Astrocyte (in vitro differentiated cells and primary cell): ENCODE measurements around the gene PEAK1. TPM values are rescaled to one million over a fixed set of nuclear protein-coding genes. Genes with fewer than 3 reads are reported as not detected.

Experiments used
- DNase-seq: peaks from one replicate; pipeline ENCODE4 v3.0.0-alpha.2; 2010; ENCODE audit warnings: low read depth
- FAIRE-seq: peaks from 2 replicates; lab custom pipeline; 2011; peaks lifted over from hg19 to GRCh38; lab: Jason Lieb, UNC
- H2AFZ ChIP-seq: 2 replicates; pipeline ENCODE4 v1.6.0; 2012; ENCODE audit warnings: low read depth, low read length, inconsistent platforms
- H3K27ac ChIP-seq: 2 replicates; pipeline ENCODE4 v1.5.1; 2011; ENCODE audit warnings: low read depth, low read length, inconsistent platforms
- H3K27me3 ChIP-seq: 2 replicates; pipeline ENCODE4 v1.6.0; 2011; ENCODE audit warnings: low read length, inconsistent platforms; ENCODE audit not compliant: insufficient read depth
- H3K36me3 ChIP-seq: 2 replicates; pipeline ENCODE4 v1.5.1; 2011; ENCODE audit warnings: low read length, inconsistent platforms; ENCODE audit not compliant: insufficient read depth
- H3K4me1 ChIP-seq: 2 replicates; pipeline ENCODE4 v1.5.1; 2011; ENCODE audit warnings: low read length, inconsistent platforms; ENCODE audit not compliant: insufficient read depth
- H3K4me2 ChIP-seq: 2 replicates; pipeline ENCODE4 v1.6.0; 2012; ENCODE audit warnings: low read length, inconsistent platforms
- H3K4me3 ChIP-seq: 2 replicates; pipeline ENCODE4 v1.5.1; 2011; ENCODE audit warnings: low read depth, mild to moderate bottlenecking, low read length, inconsistent platforms; ENCODE audit not compliant: insufficient read depth
- H3K79me2 ChIP-seq: 2 replicates; pipeline ENCODE4 v1.6.0; 2012; ENCODE audit warnings: mild to moderate bottlenecking, low read length, inconsistent platforms; ENCODE audit not compliant: insufficient read depth
- H3K9ac ChIP-seq: 2 replicates; pipeline ENCODE4 v1.6.0; 2012; ENCODE audit warnings: mild to moderate bottlenecking, low read length, inconsistent platforms
- H3K9me3 ChIP-seq: 2 replicates; pipeline ENCODE4 v1.5.1; 2012; ENCODE audit warnings: low read depth, mild to moderate bottlenecking, low read length, inconsistent platforms; ENCODE audit not compliant: insufficient read depth
- H4K20me1 ChIP-seq: 2 replicates; pipeline ENCODE4 v1.6.0; 2012; ENCODE audit warnings: low read length, inconsistent platforms; ENCODE audit not compliant: insufficient read depth
- H3K27ac Mint-ChIP-seq: one replicate; pipeline ENCODE4 v1.8.0; 2021; ENCODE audit warnings: mild to moderate bottlenecking, mixed read lengths; ENCODE audit not compliant: unreplicated experiment
- H3K27me3 Mint-ChIP-seq: one replicate; pipeline ENCODE4 v1.8.0; 2021; ENCODE audit warnings: low read depth, mixed read lengths; ENCODE audit not compliant: unreplicated experiment
- H3K36me3 Mint-ChIP-seq: one replicate; pipeline ENCODE4 v1.8.0; 2021; ENCODE audit warnings: low read depth, mixed read lengths; ENCODE audit not compliant: unreplicated experiment
- H3K4me1 Mint-ChIP-seq: one replicate; pipeline ENCODE4 v1.8.0; 2021; ENCODE audit warnings: low read depth, mixed read lengths; ENCODE audit not compliant: unreplicated experiment
- H3K4me3 Mint-ChIP-seq: one replicate; pipeline ENCODE4 v1.8.0; 2021; ENCODE audit warnings: mild to moderate bottlenecking, moderate library complexity, mixed read lengths; ENCODE audit not compliant: unreplicated experiment
- H3K9me3 Mint-ChIP-seq: one replicate; pipeline ENCODE4 v1.8.0; 2021; ENCODE audit warnings: mild to moderate bottlenecking, mixed read lengths; ENCODE audit not compliant: unreplicated experiment
- EZH2 ChIP-seq: IDR thresholded peaks from 2 replicates; pipeline ENCODE4 v1.6.1; 2012; ENCODE audit warnings: mild to moderate bottlenecking, low read length, inconsistent platforms; ENCODE audit not compliant: insufficient read depth
- total RNA-seq: library from RNA; stranded (reverse); gene quantifications from 2 replicates; pipeline ENCODE4 v1.2.1, GENCODE V29; 2021
- TF ChIP-seq, protein P1 (sequence below): IDR thresholded peaks from 2 replicates; pipeline ENCODE4 v1.5.1; 2011; ENCODE audit warnings: low read depth, mild to moderate bottlenecking, inconsistent platforms, low read length, moderate library complexity; ENCODE audit not compliant: insufficient read depth

Gene PEAK1
- total RNA-seq, 1 donor from 2014 or later = 62.3 TPM

DNA sequence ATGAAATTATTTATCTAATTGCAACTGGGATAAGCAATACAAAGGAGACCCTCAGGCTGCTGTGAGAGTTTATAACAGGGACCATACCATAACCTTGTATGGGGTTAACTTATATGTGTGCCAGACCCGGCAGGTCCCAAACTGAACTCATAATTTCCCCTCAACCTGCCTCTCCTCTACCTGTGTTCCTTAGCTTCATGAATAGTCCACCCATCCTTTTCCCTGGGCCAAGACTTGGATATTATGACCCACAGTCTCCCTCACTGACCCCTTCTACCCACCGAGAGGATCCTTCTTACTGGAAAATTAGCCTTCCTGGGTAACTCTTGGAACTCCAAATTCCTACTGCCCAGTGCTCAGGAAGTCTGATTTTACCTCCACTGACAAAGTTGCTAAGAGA is 345.6 kb downstream of the PEAK1 start:
- H4K20me1 ChIP-seq = peaks cover 10% of the 10 kb centered on the region
- H3K27me3 ChIP-seq = peaks cover 16% of the 10 kb centered on the region
- H3K36me3 Mint-ChIP-seq = no peaks in the 10 kb centered on the region
- H2AFZ ChIP-seq = no peak overlapping the region
- H3K4me1 Mint-ChIP-seq = peaks cover 6% of the 10 kb centered on the region
- no peaks in the 10 kb centered on the region for H3K9me3 Mint-ChIP-seq
- peaks cover 11% of the 10 kb centered on the region for H3K79me2 ChIP-seq
- H3K27me3 Mint-ChIP-seq = peaks cover 3% of the 10 kb centered on the region
- H3K4me2 ChIP-seq = no peak overlapping the region
- H3K36me3 ChIP-seq = no peaks in the 10 kb centered on the region
- H3K27ac ChIP-seq = no peak overlapping the region
- no peak overlapping the region for H3K27ac Mint-ChIP-seq
- DNase-seq = no peak
- no peak for FAIRE-seq
- peaks cover 9% of the 10 kb centered on the region for H3K4me1 ChIP-seq
- TF ChIP-seq, protein P1, sequence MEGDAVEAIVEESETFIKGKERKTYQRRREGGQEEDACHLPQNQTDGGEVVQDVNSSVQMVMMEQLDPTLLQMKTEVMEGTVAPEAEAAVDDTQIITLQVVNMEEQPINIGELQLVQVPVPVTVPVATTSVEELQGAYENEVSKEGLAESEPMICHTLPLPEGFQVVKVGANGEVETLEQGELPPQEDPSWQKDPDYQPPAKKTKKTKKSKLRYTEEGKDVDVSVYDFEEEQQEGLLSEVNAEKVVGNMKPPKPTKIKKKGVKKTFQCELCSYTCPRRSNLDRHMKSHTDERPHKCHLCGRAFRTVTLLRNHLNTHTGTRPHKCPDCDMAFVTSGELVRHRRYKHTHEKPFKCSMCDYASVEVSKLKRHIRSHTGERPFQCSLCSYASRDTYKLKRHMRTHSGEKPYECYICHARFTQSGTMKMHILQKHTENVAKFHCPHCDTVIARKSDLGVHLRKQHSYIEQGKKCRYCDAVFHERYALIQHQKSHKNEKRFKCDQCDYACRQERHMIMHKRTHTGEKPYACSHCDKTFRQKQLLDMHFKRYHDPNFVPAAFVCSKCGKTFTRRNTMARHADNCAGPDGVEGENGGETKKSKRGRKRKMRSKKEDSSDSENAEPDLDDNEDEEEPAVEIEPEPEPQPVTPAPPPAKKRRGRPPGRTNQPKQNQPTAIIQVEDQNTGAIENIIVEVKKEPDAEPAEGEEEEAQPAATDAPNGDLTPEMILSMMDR = no peak
- TF ChIP-seq EZH2 = no peak
- H3K4me3 Mint-ChIP-seq = no peak overlapping the region
- no peaks in the 10 kb centered on the region for H3K9me3 ChIP-seq
- no peak overlapping the region for H3K9ac ChIP-seq
- no peak overlapping the region for H3K4me3 ChIP-seq

DNA sequence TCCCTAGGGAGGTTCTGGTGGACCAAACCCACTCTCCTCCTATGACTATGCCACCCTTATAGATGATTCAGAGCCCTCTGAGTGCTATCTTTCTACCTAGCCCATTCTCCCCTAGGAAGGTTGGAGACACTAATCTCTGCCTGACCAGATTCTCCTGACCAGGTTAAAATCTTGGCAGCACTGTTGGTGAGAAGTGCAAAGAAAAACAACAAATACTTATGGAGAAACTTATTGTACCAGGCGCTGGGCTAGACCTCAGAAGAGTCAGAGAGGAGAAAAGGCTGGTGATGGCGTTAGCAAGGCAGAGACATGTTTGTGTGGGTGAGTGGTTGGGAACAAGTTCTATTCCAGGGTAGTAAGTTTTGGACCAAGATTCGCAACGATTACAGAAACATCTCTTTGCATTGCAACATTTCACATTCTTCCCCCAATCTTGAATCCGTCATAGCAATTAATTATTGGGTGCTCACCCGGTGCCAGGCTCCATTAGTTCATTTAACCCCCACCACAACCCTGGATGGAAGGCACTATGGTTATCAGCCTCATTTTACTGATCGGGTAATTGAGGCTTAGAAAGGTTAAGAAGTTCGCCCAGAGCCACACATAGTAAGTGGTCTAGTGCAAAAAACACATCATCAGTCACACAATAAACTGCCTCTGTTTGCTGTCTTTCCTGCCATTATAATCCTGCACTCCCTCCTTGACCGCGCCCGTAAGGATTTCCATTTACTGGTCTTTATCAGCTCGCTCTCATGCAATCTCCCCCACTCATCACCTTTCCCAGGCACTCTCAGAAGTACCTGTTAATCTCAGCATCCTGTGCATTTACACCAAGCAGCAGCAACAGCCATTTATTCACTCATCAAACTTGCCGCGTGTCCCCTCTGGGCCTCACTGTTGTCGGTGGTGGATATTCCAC is 348.3 kb downstream of the PEAK1 start:
- H3K27ac Mint-ChIP-seq = peak overlapping the region; percentile 60
- no peak for FAIRE-seq

More for the DNA sequence above, 348.3 kb downstream of the PEAK1 start:
- Mint-ChIP-seq H3K36me3 (no peaks in the 10 kb centered on the region), H3K4me1 (peaks cover 11% of the 10 kb centered on the region), H3K9me3 (no peaks in the 10 kb centered on the region), H3K4me3 (peak overlapping the region; percentile 81), H3K27me3 (peaks cover 3% of the 10 kb centered on the region)
- TF ChIP-seq, protein P1 = no peak
- no peak for TF ChIP-seq EZH2
- no peak for DNase-seq
- Histone ChIP-seq H3K27ac (no peak overlapping the region), H3K36me3 (no peaks in the 10 kb centered on the region), H3K9me3 (no peaks in the 10 kb centered on the region), H3K27me3 (peaks cover 14% of the 10 kb centered on the region), H3K4me3 (no peak overlapping the region), H3K4me1 (peaks cover 15% of the 10 kb centered on the region), H2AFZ (peak overlapping the region; percentile 62), H4K20me1 (peaks cover 34% of the 10 kb centered on the region), H3K4me2 (peak overlapping the region; percentile 99), H3K79me2 (peaks cover 39% of the 10 kb centered on the region), H3K9ac (no peak overlapping the region)
